A549 (cell line): ENCODE data around the gene AGAP3. TPM values are rescaled to one million over a fixed set of nuclear protein-coding genes. Genes with fewer than 3 reads are reported as not detected.

ENCODE experiments used
- ATAC-seq, 2 experiments: fragments of 200-7000 bp in 1 of 2; fragments of >200 bp in 1 of 2; cut with Nextera tagmentation in 1 of 2; cut with Tn5 transposase in 1 of 2; 3 replicates each; pipeline versions ENCODE4 v1.8.0 to v1.9.1; 2018 to 2020; ENCODE audit warnings: mild to moderate bottlenecking in 1 of 2, moderate library complexity in 1 of 2
- CTCF ChIA-PET: fragments of 300-600 bp; sonication (Branson Sonifier 250); formaldehyde crosslinking; extraction: SDS; loops from one replicate; lab custom pipeline; 2021; ENCODE audit warnings: antibody characterized with exemption, inconsistent platforms; lab: Yijun Ruan, JAX
- POLR2A ChIA-PET: fragments of 350-600 bp; formaldehyde crosslinking; extraction: SDS; loops from one replicate; lab custom pipeline; 2021; ENCODE audit warnings: antibody characterized with exemption, inconsistent platforms; lab: Yijun Ruan, JAX
- DNase-seq, 2 experiments: peaks; one replicate each; pipeline versions ENCODE4 v3.0.0 to v3.0.0-alpha.2; 2011 to 2016; ENCODE audit warnings: low read depth in 1 of 2, low spot score in 1 of 2
- FAIRE-seq: peaks from 2 replicates; lab custom pipeline; 2011; peaks lifted over from hg19 to GRCh38; lab: Jason Lieb, UNC
- H3K27ac ChIP-seq, 2 experiments: fragments of >200 bp; sonication (Bioruptor Twin); formaldehyde crosslinking; 3 replicates each; pipeline ENCODE4 v1.5.1; 2016 to 2017
- H3K4me1 ChIP-seq: fragments of >200 bp; sonication (Bioruptor Twin); formaldehyde crosslinking; 3 replicates; pipeline ENCODE4 v1.6.1; 2016
- H3K4me2 ChIP-seq: fragments of >200 bp; sonication (Bioruptor Twin); formaldehyde crosslinking; 3 replicates; pipeline ENCODE4 v1.6.1; 2016
- H3K4me3 ChIP-seq: fragments of >200 bp; sonication (Bioruptor Twin); formaldehyde crosslinking; 3 replicates; pipeline ENCODE4 v1.5.1; 2016
- H3K9me3 ChIP-seq: fragments of >200 bp; sonication (Bioruptor Twin); formaldehyde crosslinking; 3 replicates; pipeline ENCODE4 v1.6.1; 2016
- BHLHE40 ChIP-seq: IDR thresholded peaks from 2 replicates; pipeline ENCODE4 v1.6.1; 2012; ENCODE audit warnings: low read depth, low read length, inconsistent platforms
- CHD2 ChIP-seq: fragments of 150-350 bp; IDR thresholded peaks from 2 replicates; pipeline ENCODE4 v1.6.1; 2014; ENCODE audit warnings: low read length; ENCODE audit not compliant: partially characterized antibody
- ELK1 ChIP-seq: fragments of 150-350 bp; IDR thresholded peaks from 2 replicates; pipeline ENCODE4 v1.6.1; 2014; ENCODE audit warnings: low read depth, mild to moderate bottlenecking, low read length
- FOXS1 ChIP-seq: fragments of 250-450 bp; sonication (Bioruptor Pico); IDR thresholded peaks from 2 replicates; pipeline ENCODE4 v1.5.0; 2020; ENCODE audit warnings: mild to moderate bottlenecking, moderate library complexity
- HEYL ChIP-seq: fragments of 250-450 bp; sonication (Bioruptor Pico); IDR thresholded peaks from 2 replicates; pipeline ENCODE4 v1.8.0; 2021; ENCODE audit warnings: mild to moderate bottlenecking, moderate library complexity
- HMGXB4 ChIP-seq: fragments of 250-450 bp; sonication (Bioruptor Pico); IDR thresholded peaks from 2 replicates; pipeline ENCODE4 v1.5.0; 2021; ENCODE audit warnings: mild to moderate bottlenecking, moderate library complexity, borderline replicate concordance
- HOXA7 ChIP-seq: fragments of 250-450 bp; sonication (Bioruptor Pico); IDR thresholded peaks from 2 replicates; pipeline ENCODE4 v1.5.0; 2020; ENCODE audit warnings: mild to moderate bottlenecking, moderate library complexity
- JUN ChIP-seq, 2 experiments: fragments of >200 bp; sonication (Bioruptor Twin); formaldehyde crosslinking; IDR thresholded peaks; 2 replicates in 1 of 2; 3 replicates in 1 of 2; pipeline ENCODE4 v1.6.1; 2016 to 2017
- JUNB ChIP-seq: fragments of >200 bp; sonication (Bioruptor Twin); formaldehyde crosslinking; IDR thresholded peaks from 2 replicates; pipeline ENCODE4 v1.6.1; 2016
- KDM1A ChIP-seq: fragments of 200-600 bp; sonication (generic); IDR thresholded peaks from 2 replicates; pipeline ENCODE4 v1.6.1; 2016; ENCODE audit warnings: low read depth, mild to moderate bottlenecking
- MAX ChIP-seq: IDR thresholded peaks from 2 replicates; pipeline ENCODE4 v1.6.1; 2012
- NPAS2 ChIP-seq: fragments of 250-450 bp; sonication (Bioruptor Pico); IDR thresholded peaks from 2 replicates; pipeline ENCODE4 v1.8.0; 2022; ENCODE audit warnings: mild to moderate bottlenecking, moderate library complexity, borderline replicate concordance
- NR3C1 ChIP-seq: fragments of >200 bp; sonication (Bioruptor Twin); formaldehyde crosslinking; IDR thresholded peaks from 3 replicates; pipeline ENCODE4 v1.6.1; 2017
- POLR2A ChIP-seq: IDR thresholded peaks from 2 replicates; pipeline ENCODE4 v1.6.1; 2012; ENCODE audit warnings: mild to moderate bottlenecking, low read length
- RARB ChIP-seq: fragments of 250-450 bp; sonication (Bioruptor Pico); IDR thresholded peaks from 2 replicates; pipeline ENCODE4 v1.8.0; 2021; ENCODE audit warnings: mild to moderate bottlenecking, moderate library complexity
- RFX5 ChIP-seq: fragments of 450-650 bp; IDR thresholded peaks from 2 replicates; pipeline ENCODE4 v1.7.1; 2014; ENCODE audit warnings: antibody characterized with exemption, mild to moderate bottlenecking, moderate library complexity
- SREBF2 ChIP-seq: fragments of 450-650 bp; IDR thresholded peaks from 2 replicates; pipeline ENCODE4 v1.6.1; 2014; ENCODE audit warnings: mild to moderate bottlenecking, moderate library complexity
- TP53 ChIP-seq: fragments of 250-450 bp; sonication (Bioruptor Pico); IDR thresholded peaks from 2 replicates; pipeline ENCODE4 v1.5.0; 2021; ENCODE audit warnings: mild to moderate bottlenecking, moderate library complexity
- WGBS: methylation state at CpG from one replicate; pipeline ENCODE4 v1.1.6; 2017; ENCODE audit errors: missing lambda C conversion rate; 5-methylcytosine and 5-hydroxymethylcytosine counted together
- polyA plus RNA-seq, 4 experiments: library from polyadenylated mRNA; depleted of rRNA in 3 of 4; stranded (reverse); fragments of >200 nt; fragmentation: RNase III in 1 of 4; extraction: RNeasy Plus Mini Kit Qiagen cat#74134 plus additional on column Dnase treatment in 1 of 4; gene quantifications; 2 replicates in 3 of 4; 3 replicates in 1 of 4; pipeline ENCODE4 v1.2.3, GENCODE V29; 2011 to 2017

The AGAP3 gene
- polyA plus RNA-seq, 2 of the 4 experiments (the other 2 are of a cell fraction): 33.8 to 45.9 TPM

- Histone ChIP-seq H3K27ac (peak overlapping the region; percentile 75 to 99), H3K4me3 (peak overlapping the region; percentile 61), H3K4me2 (peak overlapping the region; percentile 88), H3K4me1 (peaks cover 22% of the 10 kb centered on the region), H3K9me3 (no peaks in the 10 kb centered on the region)
- FAIRE-seq (no peak), ATAC-seq (no peak), DNase-seq (no peak)
- no peak for TF ChIP-seq HOXA7
- no peak for TF ChIP-seq HMGXB4
- TF ChIP-seq NPAS2 (CRISPR knock-in tag): no peak
- no peak for TF ChIP-seq KDM1A
- TF ChIP-seq FOXS1 (CRISPR knock-in tag): no peak
- TF ChIP-seq SREBF2: no peak
- TF ChIP-seq HEYL (CRISPR knock-in tag): no peak
- TF ChIP-seq TP53 (CRISPR knock-in tag): no peak
- TF ChIP-seq MAX: no peak
- TF ChIP-seq RFX5: no peak
- no peak for TF ChIP-seq CHD2
- TF ChIP-seq JUNB: no peak
- no peak for TF ChIP-seq POLR2A
- TF ChIP-seq JUN (IDR thresholded peaks at IDR 0.05): no peak
- TF ChIP-seq ELK1: no peak
- no peak for TF ChIP-seq BHLHE40
- TF ChIP-seq RARB: no peak
- TF ChIP-seq NR3C1: no peak
- ChIA-PET CTCF (interaction anchor here (0.6 to 1.7 kb wide), 4 partner anchors 11 to 54 kb away, joined by 3 to 5 read pairs (median 3); partner anchors contain the start of gene ABCB8), POLR2A (interaction anchor here (1.0 kb wide), 1 partner anchor 18 kb away, joined by 3 read pairs; no protein-coding TSS in a partner anchor)
- 78% methylated on average over 25 of the region's 29 CpGs for WGBS
Measured at GRCh38 chr7:151056666-151057505, 29.4 kb upstream of the AGAP3 start.

GRCh38 chr7:151057506-151057988, 28.7 kb upstream of the AGAP3 start, which contains the start of gene CDK5:
TSS of gene CDK5 (minus strand) at chr7:151057897. CDS start at chr7:151057848, 49 bp downstream.
- H3K4me2 ChIP-seq: peak within 1 kb of the TSS; percentile 92
- no peak for TF ChIP-seq HMGXB4
- TF ChIP-seq RFX5: no peak
- TF ChIP-seq POLR2A: 0 out of 2 replicates have a peak, but pooled peaks have one; percentile 22
- no peak for TF ChIP-seq KDM1A
- POLR2A ChIA-PET: interaction anchor here (1.0 to 1.4 kb wide), 3 partner anchors 18 to 29 kb away, joined by 3 to 4 read pairs (median 4); partner anchors contain the start of genes ABCB8 and FASTK
- FAIRE-seq (no peak), DNase-seq (peak in 1 of 2 experiments; percentile 48), ATAC-seq (peak in 1 of 2 experiments; percentile 4; a peak in 3 of 6 replicates)
- peak within 1 kb of the TSS; percentile 99 for H3K27ac ChIP-seq
- CTCF ChIA-PET: interaction anchor here (1.0 to 4.0 kb wide), 3 partner anchors 11 to 53 kb away, joined by 3 to 14 read pairs (median 5); partner anchors contain the start of gene ABCB8
- H3K4me3 ChIP-seq: peak within 1 kb of the TSS; percentile 86
- H3K9me3 ChIP-seq: no peaks in the 10 kb centered on the region
- H3K4me1 ChIP-seq: peaks cover 24% of the 10 kb centered on the region
- 1% methylated on average over 30 of the region's 30 CpGs for WGBS
